Gastroesophageal sphincter (tissue), 4 donors: ENCODE measurements around the gene ING2. TPM values are rescaled to one million over a fixed set of nuclear protein-coding genes. Genes with fewer than 3 reads are reported as not detected.

Experiments
- ATAC-seq: fragments of 150-250 bp; one replicate; pipeline ENCODE4 v1.9.1; 2016; ENCODE audit warnings: mild to moderate bottlenecking, moderate library complexity
- H3K27ac ChIP-seq, 4 donors: fragments of 200-600 bp; sonication (generic) in 3 of 4; 1 replicate in 3 of 4; 2 replicates in 1 of 4; pipeline ENCODE4 v1.5.1; 2016 to 2019
- H3K27me3 ChIP-seq: fragments of 200-600 bp; sonication (generic); one replicate; pipeline ENCODE4 v1.5.1; 2019
- H3K36me3 ChIP-seq, 2 donors: fragments of 200-600 bp; sonication (generic); one replicate each; pipeline ENCODE4 v1.5.1; 2019; ENCODE audit warnings: control low read depth in 1 of 2
- H3K4me1 ChIP-seq, 3 donors: fragments of 200-600 bp; sonication (generic); 1 replicate in 2 of 3; 2 replicates in 1 of 3; pipeline ENCODE4 v1.5.1; 2016 to 2019; ENCODE audit warnings: control low read depth in 2 of 3
- H3K4me3 ChIP-seq, 2 donors: fragments of 200-600 bp; sonication (generic); one replicate each; pipeline ENCODE4 v1.5.1; 2019; ENCODE audit warnings: mild to moderate bottlenecking in 1 of 2, moderate library complexity in 1 of 2
- H3K9me3 ChIP-seq, 3 donors: fragments of 200-600 bp; sonication (generic); one replicate each; pipeline ENCODE4 v1.5.1; 2017 to 2019; ENCODE audit warnings: control low read depth in 2 of 3
- EP300 ChIP-seq: sonication (generic); formaldehyde crosslinking; IDR thresholded peaks from one replicate; pipeline ENCODE4 v1.6.1; 2017; ENCODE audit warnings: antibody characterized with exemption, mild to moderate bottlenecking
- POLR2A ChIP-seq, 2 donors: fragments of 450-650 bp; IDR thresholded peaks; one replicate each; pipeline ENCODE4 v1.6.1; 2017; ENCODE audit warnings: antibody characterized with exemption in 2 of 2, mild to moderate bottlenecking in 2 of 2, moderate library complexity in 1 of 2
- POLR2AphosphoS5 ChIP-seq: sonication (generic); formaldehyde crosslinking; IDR thresholded peaks from one replicate; pipeline ENCODE4 v1.6.1; 2017; ENCODE audit warnings: antibody characterized with exemption
- WGBS, 2 donors: methylation state at CpG; one replicate each; pipeline ENCODE4 v1.1.5; 2018; ENCODE audit warnings: low coverage in 1 of 2; 5-methylcytosine and 5-hydroxymethylcytosine counted together
- total RNA-seq, 4 donors: library from RNA; depleted of rRNA; stranded (reverse); fragments of >200 nt; gene quantifications; one replicate each; pipeline ENCODE4 v1.1.0, GENCODE V29; 2016
- TF ChIP-seq, protein P1 (sequence below), 4 experiments: fragments of 200-600 bp in 2 of 4; fragments of 450-650 bp in 2 of 4; sonication (generic) in 1 of 4; IDR thresholded peaks; one replicate each; pipeline ENCODE4 v1.5.1; 2017 to 2019; ENCODE audit warnings: antibody characterized with exemption in 4 of 4, mild to moderate bottlenecking in 2 of 4, moderate library complexity in 2 of 4

ING2 gene
- total RNA-seq, 4 donors from 2014 or later: 27.9 to 64.4 (median 48.4) TPM

DNA sequence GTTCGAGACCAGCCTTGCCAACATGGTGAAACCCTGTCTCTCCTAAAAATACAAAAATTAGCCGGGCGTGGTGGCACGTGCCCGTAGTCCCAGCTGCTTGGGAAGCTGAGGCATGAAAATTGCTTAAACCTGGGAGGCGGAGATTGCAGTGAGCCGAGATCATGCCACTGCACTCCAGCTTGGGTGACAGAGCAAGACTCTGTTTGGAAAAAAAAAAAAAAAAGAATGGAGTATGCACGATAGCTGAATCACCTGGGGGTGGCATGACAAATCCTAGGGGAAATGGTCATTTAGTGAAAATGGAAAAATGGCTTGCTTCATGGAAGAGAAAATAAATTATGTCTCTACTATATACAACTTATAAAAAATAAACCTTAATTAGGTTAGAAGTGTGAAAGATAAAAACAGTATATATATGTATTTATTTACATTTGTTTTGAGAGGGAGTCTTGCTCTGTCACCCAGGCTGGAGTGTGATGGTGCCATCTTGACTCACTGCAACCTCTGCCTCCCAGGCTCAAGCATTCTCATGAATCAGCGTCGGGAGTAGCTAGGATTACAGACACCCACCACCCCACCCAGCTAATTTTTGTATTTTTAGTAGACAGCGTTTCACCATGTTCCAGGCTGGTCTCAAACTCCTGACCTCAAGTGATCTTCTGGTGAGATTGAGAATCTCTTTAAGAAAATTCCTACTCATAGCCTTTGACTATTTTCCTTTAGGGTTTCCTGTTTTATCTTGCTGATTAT lies 19.3 kb upstream of the ING2 start:
- no peaks in the 10 kb centered on the region for H3K36me3 ChIP-seq
- H3K4me3 ChIP-seq: no peak overlapping the region
- H3K4me1 ChIP-seq: no peaks in the 10 kb centered on the region
- no peaks in the 10 kb centered on the region for H3K27me3 ChIP-seq
- TF ChIP-seq, protein P1, sequence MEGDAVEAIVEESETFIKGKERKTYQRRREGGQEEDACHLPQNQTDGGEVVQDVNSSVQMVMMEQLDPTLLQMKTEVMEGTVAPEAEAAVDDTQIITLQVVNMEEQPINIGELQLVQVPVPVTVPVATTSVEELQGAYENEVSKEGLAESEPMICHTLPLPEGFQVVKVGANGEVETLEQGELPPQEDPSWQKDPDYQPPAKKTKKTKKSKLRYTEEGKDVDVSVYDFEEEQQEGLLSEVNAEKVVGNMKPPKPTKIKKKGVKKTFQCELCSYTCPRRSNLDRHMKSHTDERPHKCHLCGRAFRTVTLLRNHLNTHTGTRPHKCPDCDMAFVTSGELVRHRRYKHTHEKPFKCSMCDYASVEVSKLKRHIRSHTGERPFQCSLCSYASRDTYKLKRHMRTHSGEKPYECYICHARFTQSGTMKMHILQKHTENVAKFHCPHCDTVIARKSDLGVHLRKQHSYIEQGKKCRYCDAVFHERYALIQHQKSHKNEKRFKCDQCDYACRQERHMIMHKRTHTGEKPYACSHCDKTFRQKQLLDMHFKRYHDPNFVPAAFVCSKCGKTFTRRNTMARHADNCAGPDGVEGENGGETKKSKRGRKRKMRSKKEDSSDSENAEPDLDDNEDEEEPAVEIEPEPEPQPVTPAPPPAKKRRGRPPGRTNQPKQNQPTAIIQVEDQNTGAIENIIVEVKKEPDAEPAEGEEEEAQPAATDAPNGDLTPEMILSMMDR (IDR thresholded peaks at IDR 0.05): no peak
- no peak for TF ChIP-seq POLR2A (IDR thresholded peaks at IDR 0.05)
- TF ChIP-seq EP300: no peak
- TF ChIP-seq POLR2AphosphoS5: no peak
- H3K9me3 ChIP-seq: no peaks in the 10 kb centered on the region
- 77 to 79% methylated on average over 2 to 11 of the region's 11 CpGs for WGBS, 2 donors
- no peak overlapping the region for H3K27ac ChIP-seq
- ATAC-seq: no peak

DNA sequence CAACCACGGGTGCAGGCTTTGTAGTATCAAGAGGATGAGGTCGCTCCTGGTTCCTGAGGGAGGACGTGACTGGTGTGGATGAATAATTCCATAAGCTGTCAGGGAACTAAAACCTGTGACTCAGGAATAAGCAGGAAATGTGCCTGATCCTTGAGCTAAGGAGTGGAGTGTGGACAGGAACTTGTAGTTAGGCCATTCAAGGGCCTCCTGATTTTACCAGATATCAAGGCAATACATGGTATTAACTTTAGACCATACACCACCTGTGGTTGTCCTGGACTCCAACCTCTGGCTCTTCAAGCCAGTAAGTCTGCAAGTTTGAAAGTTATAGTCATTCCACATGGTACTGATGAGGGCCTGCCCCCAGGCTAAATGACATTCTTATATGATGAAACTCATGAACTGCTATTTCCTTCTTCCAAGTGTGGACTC lies 12.1 kb upstream of the ING2 start:
- Histone ChIP-seq H3K9me3 (peaks cover 0 to 6% (median 0%) of the 10 kb centered on the region in 3 donors), H3K36me3 (peaks cover 0 to 21% of the 10 kb centered on the region in 2 donors), H3K27me3 (no peaks in the 10 kb centered on the region), H3K4me3 (no peak overlapping the region), H3K27ac (no peak overlapping the region), H3K4me1 (no peaks in the 10 kb centered on the region)
- no peak for ATAC-seq
- WGBS, 2 donors: 60% methylated on average over 1 of the region's 3 CpGs; no CpG with 5 or more reads in 1 of the 2 donors
- no peak for TF ChIP-seq POLR2AphosphoS5
- TF ChIP-seq EP300: no peak
- TF ChIP-seq, protein P1 (IDR thresholded peaks at IDR 0.05): no peak
- no peak for TF ChIP-seq POLR2A (IDR thresholded peaks at IDR 0.05)

DNA sequence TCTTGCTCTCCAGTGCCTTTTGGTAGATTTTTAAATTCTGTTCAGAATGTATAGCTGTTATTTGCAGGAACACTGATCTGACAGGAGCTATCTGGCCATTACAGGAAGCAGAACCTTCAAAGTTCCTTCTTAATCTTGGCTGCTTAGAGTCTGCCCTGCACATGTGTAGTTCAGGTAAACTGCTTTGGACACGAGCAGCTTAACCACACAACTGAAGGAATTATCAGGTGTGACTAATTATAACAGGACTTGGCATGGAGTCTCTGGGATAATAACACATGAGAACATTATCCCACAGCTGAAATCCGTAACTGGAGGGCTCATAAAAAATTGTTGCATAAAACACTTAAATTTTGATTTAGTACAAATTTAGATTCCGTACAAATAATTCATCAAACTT lies 11.6 kb upstream of the ING2 start:
- Histone ChIP-seq H3K27ac (no peak overlapping the region), H3K27me3 (no peaks in the 10 kb centered on the region), H3K36me3 (peaks cover 0 to 21% of the 10 kb centered on the region in 2 donors), H3K4me1 (no peaks in the 10 kb centered on the region), H3K9me3 (peaks cover 0 to 6% (median 0%) of the 10 kb centered on the region in 3 donors), H3K4me3 (no peak overlapping the region)
- WGBS, 2 donors: 61 to 75% methylated on average over 3 of the region's 3 CpGs
- ATAC-seq: no peak
- TF ChIP-seq POLR2AphosphoS5: no peak
- no peak for TF ChIP-seq POLR2A (IDR thresholded peaks at IDR 0.05)
- TF ChIP-seq, protein P1 (IDR thresholded peaks at IDR 0.05): no peak
- TF ChIP-seq EP300: no peak

DNA sequence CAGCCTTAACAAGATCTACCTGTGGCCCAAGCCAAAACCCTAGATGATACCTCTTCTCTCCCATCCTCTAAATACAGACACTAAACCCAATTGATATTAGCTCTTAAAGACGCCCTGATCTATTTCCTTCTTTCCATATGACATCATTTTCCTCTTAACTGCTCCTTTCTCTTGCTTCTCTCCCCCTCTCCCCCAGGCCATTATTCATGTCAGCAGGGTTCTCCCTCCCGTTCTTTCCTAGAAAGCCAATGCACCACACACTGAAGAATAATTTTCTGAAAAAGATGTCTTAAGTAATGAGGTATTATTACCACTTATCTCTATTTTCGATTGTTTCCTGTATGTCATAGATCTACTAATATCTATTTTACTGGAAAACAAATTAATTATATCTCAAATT lies 9.7 kb upstream of the ING2 start:
- Histone ChIP-seq H3K4me3 (no peak overlapping the region), H3K27ac (no peak overlapping the region), H3K4me1 (no peaks in the 10 kb centered on the region), H3K27me3 (no peaks in the 10 kb centered on the region), H3K36me3 (peaks cover 0 to 21% of the 10 kb centered on the region in 2 donors), H3K9me3 (peaks cover 0 to 6% (median 0%) of the 10 kb centered on the region in 3 donors)
- no peak for ATAC-seq
- 71 to 82% methylated on average over 3 of the region's 3 CpGs for WGBS, 2 donors
- no peak for TF ChIP-seq EP300
- no peak for TF ChIP-seq POLR2A (IDR thresholded peaks at IDR 0.05)
- no peak for TF ChIP-seq POLR2AphosphoS5
- TF ChIP-seq, protein P1 (IDR thresholded peaks at IDR 0.05): no peak

DNA sequence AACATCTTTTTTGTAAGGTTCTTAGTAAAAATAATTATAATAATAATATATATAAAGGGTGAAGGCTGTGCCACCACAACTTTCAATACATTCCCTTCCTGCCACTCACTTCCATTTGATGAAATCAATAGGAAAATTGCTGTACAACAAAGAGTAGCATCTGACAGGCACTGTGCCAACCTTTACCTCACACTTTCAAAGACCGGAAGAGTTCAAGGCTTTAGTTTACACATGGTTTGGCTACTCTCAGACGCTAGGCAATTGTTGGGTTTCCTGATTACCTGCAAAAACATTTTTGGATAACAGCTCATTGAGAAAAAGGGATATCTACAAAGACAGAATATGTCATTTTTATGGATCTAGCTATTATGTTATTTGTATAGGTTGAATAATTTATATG lies 5.5 kb upstream of the ING2 start:
- H3K4me3 ChIP-seq: no peak overlapping the region
- peaks cover 0 to 10% of the 10 kb centered on the region in 2 donors for H3K36me3 ChIP-seq
- no peaks in the 10 kb centered on the region for H3K27me3 ChIP-seq
- no peak for ATAC-seq
- 52 to 61% methylated on average over 2 of the region's 2 CpGs for WGBS, 2 donors
- no peak for TF ChIP-seq POLR2AphosphoS5
- no peak for TF ChIP-seq EP300
- TF ChIP-seq, protein P1 (IDR thresholded peaks at IDR 0.05): no peak
- TF ChIP-seq POLR2A (IDR thresholded peaks at IDR 0.05): no peak
- H3K4me1 ChIP-seq: peaks cover 0 to 15% (median 3%) of the 10 kb centered on the region in 3 donors
- no peaks in the 10 kb centered on the region for H3K9me3 ChIP-seq
- H3K27ac ChIP-seq: no peak overlapping the region
